Erythroblast (primary cell): Measurements from ENCODE around the gene GNGT1.

Experiments used
- GATA1 ChIP-seq: IDR thresholded peaks from 2 replicates; pipeline ENCODE4 v1.6.1; 2011; ENCODE audit warnings: low read depth, mild to moderate bottlenecking, control low read depth, low read length, moderate library complexity
- POLR2A ChIP-seq: IDR thresholded peaks from 2 replicates; pipeline ENCODE4 v1.6.1; 2011; ENCODE audit warnings: mild to moderate bottlenecking, low read length

- no peak for TF ChIP-seq POLR2A
- no peak for TF ChIP-seq GATA1
Observed at GRCh38 chr7:93944673-93945072, 38.3 kb downstream of the GNGT1 start.
